Measurements from ENCODE around the gene SEPTIN12. TPM values are rescaled to one million over a fixed set of nuclear protein-coding genes. Genes with fewer than 3 reads are reported as not detected.

The SEPTIN12 gene
- total RNA-seq, 1 experiment from 2014 or later, result not detected

DNA sequence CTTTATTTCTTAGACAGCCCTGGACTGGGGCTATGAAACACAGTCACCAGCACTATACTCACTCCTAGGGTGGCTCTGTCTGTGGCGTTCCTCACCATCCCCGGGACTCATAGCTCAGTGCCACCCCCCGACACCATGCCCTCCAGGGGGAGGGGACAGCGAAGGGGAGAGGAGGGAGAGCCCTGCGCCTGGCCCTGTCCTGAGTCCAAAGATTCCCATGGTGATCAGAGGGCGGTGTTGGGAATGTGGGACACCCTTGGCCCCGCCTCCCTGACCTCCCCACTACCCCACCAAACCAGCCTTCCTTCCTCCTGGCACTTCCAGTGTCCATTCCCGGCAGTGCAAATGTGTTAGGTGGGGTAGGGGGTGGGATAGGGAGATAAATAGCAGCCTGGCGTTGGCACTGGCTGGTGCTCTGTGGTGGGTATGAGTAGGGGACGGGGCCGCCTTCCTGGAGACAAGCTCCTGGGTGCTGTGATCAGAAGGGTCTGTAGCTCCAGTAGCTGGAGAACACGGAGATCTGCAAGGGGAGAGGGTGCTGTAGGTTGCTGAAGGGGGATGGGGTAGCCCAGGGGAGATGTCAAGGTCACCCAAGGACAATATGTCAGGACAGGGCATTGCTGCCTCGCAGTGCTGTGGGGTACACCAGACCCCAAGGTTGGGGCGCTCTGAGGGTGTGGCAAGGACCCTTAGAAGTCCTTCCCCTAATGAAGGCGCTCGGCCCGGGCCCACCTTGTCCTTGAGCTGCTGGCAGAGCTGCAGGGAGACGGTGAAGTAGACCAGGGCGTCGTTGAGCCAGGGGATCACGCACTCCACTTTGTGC is 9.0 kb upstream of the SEPTIN12 start (continued):
- TF ChIP-seq, protein P1, sequence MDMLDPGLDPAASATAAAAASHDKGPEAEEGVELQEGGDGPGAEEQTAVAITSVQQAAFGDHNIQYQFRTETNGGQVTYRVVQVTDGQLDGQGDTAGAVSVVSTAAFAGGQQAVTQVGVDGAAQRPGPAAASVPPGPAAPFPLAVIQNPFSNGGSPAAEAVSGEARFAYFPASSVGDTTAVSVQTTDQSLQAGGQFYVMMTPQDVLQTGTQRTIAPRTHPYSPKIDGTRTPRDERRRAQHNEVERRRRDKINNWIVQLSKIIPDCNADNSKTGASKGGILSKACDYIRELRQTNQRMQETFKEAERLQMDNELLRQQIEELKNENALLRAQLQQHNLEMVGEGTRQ (CRISPR knock-in tag; IDR thresholded peaks at IDR 0.05), result no peak

DNA sequence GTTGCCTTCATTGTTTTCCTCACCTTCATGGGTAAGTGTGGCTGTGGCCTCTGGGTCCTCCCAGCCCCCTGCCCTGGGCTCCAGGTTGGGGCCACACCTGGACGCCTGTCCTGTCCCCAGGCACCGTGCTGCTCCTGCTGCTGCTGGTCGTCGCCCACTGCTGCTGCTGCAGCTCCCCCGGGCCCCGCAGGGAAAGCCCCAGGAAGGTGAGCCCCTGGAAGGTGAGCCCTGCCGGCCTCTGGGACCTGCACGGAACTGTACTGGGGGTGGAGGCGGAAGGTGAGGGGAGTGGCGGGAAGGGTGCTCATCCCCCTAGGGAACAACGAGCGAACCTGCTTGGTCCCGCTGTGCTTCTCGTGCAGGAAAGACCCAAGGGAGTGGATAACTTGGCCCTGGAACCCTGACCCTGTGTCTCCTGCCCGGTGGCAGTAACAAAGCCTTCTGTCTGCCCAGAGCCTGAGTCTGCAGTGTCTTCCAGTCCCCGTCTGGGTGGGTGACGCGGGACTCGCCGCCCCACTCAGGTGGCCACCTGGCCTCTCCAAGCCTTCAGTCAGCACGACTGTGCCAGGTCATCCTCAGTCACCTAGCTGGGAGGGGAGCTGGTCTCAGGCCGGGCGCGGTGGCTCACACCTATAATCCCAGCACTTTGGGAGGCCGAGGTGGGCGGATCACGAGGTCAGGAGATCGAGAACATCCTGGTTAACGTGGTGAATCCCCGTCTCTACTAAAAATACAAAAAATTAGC is 7.9 kb upstream of the SEPTIN12 start:
- no peak overlapping the region for H3K4me3 Mint-ChIP-seq
- no peak overlapping the region for H3K27ac Mint-ChIP-seq
- H3K36me3 Mint-ChIP-seq, result peaks cover 4% of the 10 kb centered on the region; the same call in 1 of the 2 replicates
- ATAC-seq (no peak), DNase-seq (ENCODE audit: low spot score) (no peak)
- TF ChIP-seq SOX15 (CRISPR knock-in tag; IDR thresholded peaks at IDR 0.05) (no peak), CBFB (CRISPR knock-in tag; IDR thresholded peaks at IDR 0.05; ENCODE audit: low read depth) (no peak)
- no peaks in the 10 kb centered on the region for H3K9me3 Mint-ChIP-seq
- H3K4me1 Mint-ChIP-seq, result peaks cover 7% of the 10 kb centered on the region
- CTCF ChIA-PET, result no interaction called here
- POLR2A ChIA-PET, result interaction anchor here (0.6 to 0.7 kb wide), 3 partner anchors 8 to 45 kb away, joined by 3 to 12 read pairs (median 4); no protein-coding TSS in a partner anchor
- no peaks in the 10 kb centered on the region for H3K27me3 Mint-ChIP-seq (ENCODE audit: low read depth)

DNA sequence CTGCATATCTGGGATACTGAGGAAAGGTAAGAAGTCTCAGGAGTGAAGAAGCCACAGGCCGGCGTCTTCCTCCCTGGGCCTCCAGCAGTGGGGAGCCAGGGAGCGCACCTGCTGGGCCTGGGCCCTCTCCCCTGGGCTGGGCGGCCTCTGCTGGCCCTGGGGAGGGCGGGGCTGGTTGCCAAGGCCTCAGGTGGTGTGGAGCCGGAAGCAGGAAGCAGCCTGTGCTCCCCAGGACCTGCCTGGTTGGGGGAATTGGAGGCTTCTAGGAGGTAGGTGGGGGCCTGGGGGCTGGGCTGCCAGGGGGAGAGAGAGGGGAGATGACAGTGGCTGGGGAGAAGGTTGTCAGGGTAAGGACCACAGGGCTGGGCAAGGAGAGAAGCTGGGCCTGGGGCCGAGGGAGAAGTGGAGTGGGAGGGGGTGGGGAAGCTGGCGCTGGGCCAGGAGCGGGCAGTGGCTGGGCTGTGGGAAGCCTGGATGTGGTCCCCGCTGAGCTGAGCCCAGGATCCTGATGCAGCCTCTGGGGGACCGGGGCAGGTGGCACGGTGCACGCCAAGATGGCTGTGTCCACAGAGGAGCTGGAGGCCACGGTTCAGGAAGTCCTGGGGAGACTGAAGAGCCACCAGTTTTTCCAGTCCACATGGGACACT is 7.2 kb upstream of the SEPTIN12 start, which contains the start of gene SMIM22:
TSS of gene SMIM22 (plus strand) at position 189 of the 647 bp plus-strand sequence. CDS start at position 555, 366 bp downstream.
- H3K27ac Mint-ChIP-seq, result no peak within 1 kb of the TSS
- DNase-seq (ENCODE audit: low spot score) (no peak), ATAC-seq (peak; percentile 66)
- peaks cover 4% of the 10 kb centered on the region; the same call in 1 of the 2 replicates for H3K36me3 Mint-ChIP-seq
- H3K4me1 Mint-ChIP-seq, result no peaks in the 10 kb centered on the region; the same call in 1 of the 2 replicates
- POLR2A ChIA-PET, result interaction anchor here (0.7 kb wide), 1 partner anchor 9 kb away, joined by 3 read pairs; no protein-coding TSS in a partner anchor
- H3K4me3 Mint-ChIP-seq, result no peak within 1 kb of the TSS
- H3K9me3 Mint-ChIP-seq, result no peaks in the 10 kb centered on the region
- CTCF ChIA-PET, result no interaction called here
- no peaks in the 10 kb centered on the region for H3K27me3 Mint-ChIP-seq (ENCODE audit: low read depth)
- TF ChIP-seq MXD4 (CRISPR knock-in tag; IDR thresholded peaks at IDR 0.05; ENCODE audit: borderline replicate concordance), result no peak
- TF ChIP-seq, protein P2, sequence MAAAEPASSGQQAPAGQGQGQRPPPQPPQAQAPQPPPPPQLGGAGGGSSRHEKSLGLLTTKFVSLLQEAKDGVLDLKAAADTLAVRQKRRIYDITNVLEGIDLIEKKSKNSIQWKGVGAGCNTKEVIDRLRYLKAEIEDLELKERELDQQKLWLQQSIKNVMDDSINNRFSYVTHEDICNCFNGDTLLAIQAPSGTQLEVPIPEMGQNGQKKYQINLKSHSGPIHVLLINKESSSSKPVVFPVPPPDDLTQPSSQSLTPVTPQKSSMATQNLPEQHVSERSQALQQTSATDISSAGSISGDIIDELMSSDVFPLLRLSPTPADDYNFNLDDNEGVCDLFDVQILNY (CRISPR knock-in tag; IDR thresholded peaks at IDR 0.05), result no peak
- TF ChIP-seq, protein P3, sequence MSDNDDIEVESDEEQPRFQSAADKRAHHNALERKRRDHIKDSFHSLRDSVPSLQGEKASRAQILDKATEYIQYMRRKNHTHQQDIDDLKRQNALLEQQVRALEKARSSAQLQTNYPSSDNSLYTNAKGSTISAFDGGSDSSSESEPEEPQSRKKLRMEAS (CRISPR knock-in tag; IDR thresholded peaks at IDR 0.05), result no peak
- TF ChIP-seq TCF7 (CRISPR knock-in tag; IDR thresholded peaks at IDR 0.05; ENCODE audit: low read depth), result no peak
- TF ChIP-seq CREB1 (CRISPR knock-in tag; IDR thresholded peaks at IDR 0.05), result no peak
- no peak for TF ChIP-seq GRHL2 (CRISPR knock-in tag; IDR thresholded peaks at IDR 0.05; ENCODE audit: insufficient replicate concordance, severe bottlenecking)
- no peak for TF ChIP-seq TEAD1 (CRISPR knock-in tag; IDR thresholded peaks at IDR 0.05)
- TF ChIP-seq, protein P4, sequence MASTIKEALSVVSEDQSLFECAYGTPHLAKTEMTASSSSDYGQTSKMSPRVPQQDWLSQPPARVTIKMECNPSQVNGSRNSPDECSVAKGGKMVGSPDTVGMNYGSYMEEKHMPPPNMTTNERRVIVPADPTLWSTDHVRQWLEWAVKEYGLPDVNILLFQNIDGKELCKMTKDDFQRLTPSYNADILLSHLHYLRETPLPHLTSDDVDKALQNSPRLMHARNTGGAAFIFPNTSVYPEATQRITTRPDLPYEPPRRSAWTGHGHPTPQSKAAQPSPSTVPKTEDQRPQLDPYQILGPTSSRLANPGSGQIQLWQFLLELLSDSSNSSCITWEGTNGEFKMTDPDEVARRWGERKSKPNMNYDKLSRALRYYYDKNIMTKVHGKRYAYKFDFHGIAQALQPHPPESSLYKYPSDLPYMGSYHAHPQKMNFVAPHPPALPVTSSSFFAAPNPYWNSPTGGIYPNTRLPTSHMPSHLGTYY (CRISPR knock-in tag; IDR thresholded peaks at IDR 0.05), result no peak
- TF ChIP-seq, protein P5, sequence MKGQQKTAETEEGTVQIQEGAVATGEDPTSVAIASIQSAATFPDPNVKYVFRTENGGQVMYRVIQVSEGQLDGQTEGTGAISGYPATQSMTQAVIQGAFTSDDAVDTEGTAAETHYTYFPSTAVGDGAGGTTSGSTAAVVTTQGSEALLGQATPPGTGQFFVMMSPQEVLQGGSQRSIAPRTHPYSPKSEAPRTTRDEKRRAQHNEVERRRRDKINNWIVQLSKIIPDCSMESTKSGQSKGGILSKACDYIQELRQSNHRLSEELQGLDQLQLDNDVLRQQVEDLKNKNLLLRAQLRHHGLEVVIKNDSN (CRISPR knock-in tag; IDR thresholded peaks at IDR 0.05), result no peak
- TF ChIP-seq, protein P6, sequence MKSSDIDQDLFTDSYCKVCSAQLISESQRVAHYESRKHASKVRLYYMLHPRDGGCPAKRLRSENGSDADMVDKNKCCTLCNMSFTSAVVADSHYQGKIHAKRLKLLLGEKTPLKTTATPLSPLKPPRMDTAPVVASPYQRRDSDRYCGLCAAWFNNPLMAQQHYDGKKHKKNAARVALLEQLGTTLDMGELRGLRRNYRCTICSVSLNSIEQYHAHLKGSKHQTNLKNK (CRISPR knock-in tag; IDR thresholded peaks at IDR 0.05), result no peak
- TF ChIP-seq, protein P1 (CRISPR knock-in tag; IDR thresholded peaks at IDR 0.05), result no peak
- TF ChIP-seq ZNF317 (CRISPR knock-in tag; IDR thresholded peaks at IDR 0.05; ENCODE audit: borderline replicate concordance, low read depth), result no peak
- TF ChIP-seq, protein P7, sequence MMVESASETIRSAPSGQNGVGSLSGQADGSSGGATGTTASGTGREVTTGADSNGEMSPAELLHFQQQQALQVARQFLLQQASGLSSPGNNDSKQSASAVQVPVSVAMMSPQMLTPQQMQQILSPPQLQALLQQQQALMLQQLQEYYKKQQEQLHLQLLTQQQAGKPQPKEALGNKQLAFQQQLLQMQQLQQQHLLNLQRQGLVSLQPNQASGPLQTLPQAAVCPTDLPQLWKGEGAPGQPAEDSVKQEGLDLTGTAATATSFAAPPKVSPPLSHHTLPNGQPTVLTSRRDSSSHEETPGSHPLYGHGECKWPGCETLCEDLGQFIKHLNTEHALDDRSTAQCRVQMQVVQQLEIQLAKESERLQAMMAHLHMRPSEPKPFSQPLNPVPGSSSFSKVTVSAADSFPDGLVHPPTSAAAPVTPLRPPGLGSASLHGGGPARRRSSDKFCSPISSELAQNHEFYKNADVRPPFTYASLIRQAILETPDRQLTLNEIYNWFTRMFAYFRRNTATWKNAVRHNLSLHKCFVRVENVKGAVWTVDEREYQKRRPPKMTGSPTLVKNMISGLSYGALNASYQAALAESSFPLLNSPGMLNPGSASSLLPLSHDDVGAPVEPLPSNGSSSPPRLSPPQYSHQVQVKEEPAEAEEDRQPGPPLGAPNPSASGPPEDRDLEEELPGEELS (CRISPR knock-in tag; IDR thresholded peaks at IDR 0.05), result no peak
- TF ChIP-seq, protein P8, sequence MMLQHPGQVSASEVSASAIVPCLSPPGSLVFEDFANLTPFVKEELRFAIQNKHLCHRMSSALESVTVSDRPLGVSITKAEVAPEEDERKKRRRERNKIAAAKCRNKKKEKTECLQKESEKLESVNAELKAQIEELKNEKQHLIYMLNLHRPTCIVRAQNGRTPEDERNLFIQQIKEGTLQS (CRISPR knock-in tag; conservative IDR thresholded peaks at IDR 0.05), result no peak
- TF ChIP-seq, protein P9, sequence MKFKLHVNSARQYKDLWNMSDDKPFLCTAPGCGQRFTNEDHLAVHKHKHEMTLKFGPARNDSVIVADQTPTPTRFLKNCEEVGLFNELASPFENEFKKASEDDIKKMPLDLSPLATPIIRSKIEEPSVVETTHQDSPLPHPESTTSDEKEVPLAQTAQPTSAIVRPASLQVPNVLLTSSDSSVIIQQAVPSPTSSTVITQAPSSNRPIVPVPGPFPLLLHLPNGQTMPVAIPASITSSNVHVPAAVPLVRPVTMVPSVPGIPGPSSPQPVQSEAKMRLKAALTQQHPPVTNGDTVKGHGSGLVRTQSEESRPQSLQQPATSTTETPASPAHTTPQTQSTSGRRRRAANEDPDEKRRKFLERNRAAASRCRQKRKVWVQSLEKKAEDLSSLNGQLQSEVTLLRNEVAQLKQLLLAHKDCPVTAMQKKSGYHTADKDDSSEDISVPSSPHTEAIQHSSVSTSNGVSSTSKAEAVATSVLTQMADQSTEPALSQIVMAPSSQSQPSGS (CRISPR knock-in tag; IDR thresholded peaks at IDR 0.05; ENCODE audit: borderline replicate concordance, low read depth), result no peak
